Astrocyte of the cerebellum (primary cell): Measurements from ENCODE around the gene PPP1R10.
A peak's percentile ranks its signal among the peaks of the same experiment; 100 is the strongest.

Experiments used
- DNase-seq: peaks from one replicate; pipeline ENCODE4 v3.0.0-alpha.2; 2011; ENCODE audit warnings: low read depth
- H3K4me3 ChIP-seq: 2 replicates; pipeline ENCODE4 v1.5.1; 2011; ENCODE audit warnings: mild to moderate bottlenecking, low read depth, low read length, moderate library complexity
- in situ Hi-C: cut with HindIII; loops from 2 replicates; pipeline ENCODE4 v1.10.0; 2017; ENCODE audit warnings: low sequenced_read_pairs
- TF ChIP-seq, protein P1 (sequence below): IDR thresholded peaks from 2 replicates; pipeline ENCODE4 v1.5.1; 2012; ENCODE audit warnings: low read length, low read depth, moderate library complexity, mild to moderate bottlenecking; ENCODE audit errors: missing control alignments

The PPP1R10 gene

DNA sequence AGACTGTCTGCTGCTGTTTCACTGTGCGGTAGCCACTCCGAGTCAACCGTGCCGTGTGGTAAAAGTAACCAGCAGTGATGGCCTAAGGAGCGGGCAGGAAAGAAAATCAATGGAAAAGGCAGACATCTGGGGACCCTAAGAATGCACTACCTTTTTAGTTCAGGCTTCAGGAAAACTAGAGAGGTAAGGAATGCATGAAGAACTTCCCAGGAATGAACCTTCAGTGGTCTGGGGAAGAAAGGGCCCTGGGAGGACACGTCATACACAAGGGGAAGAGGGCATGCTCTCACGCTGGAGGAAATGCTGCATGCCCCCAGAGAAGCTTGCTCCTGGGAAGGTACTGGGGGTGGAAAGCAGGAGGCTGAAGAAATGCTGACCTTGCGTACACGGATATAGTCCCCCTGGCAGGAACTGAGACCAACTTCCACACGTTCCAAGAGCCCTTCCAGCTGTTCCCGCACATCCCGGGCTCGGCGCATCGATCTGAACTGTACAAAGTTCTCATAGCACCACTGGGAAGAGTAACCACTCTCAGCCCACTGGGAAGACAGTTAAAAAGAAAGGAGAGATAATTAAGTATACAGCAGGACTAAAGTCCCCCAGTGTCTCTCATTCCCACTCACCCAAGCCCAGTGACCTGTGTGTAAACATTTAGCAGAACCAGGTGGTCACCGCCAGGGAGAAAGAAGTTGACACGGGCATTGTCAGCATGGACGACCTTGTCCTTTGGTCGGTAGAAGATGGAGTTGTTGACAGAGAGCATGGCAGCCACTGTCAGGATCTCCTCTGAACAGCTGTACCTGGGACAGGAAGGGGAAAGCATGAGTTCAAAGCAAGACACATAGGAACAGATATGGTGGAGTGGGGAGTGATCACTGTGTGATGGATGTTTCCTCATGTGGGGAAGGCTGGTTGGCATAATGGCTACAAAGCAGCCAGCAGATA, 38.0 kb upstream of the PPP1R10 start:
- in situ Hi-C loops = no loop called here
- H3K4me3 ChIP-seq = no peak overlapping the region
- no peak for DNase-seq
- TF ChIP-seq, protein P1, sequence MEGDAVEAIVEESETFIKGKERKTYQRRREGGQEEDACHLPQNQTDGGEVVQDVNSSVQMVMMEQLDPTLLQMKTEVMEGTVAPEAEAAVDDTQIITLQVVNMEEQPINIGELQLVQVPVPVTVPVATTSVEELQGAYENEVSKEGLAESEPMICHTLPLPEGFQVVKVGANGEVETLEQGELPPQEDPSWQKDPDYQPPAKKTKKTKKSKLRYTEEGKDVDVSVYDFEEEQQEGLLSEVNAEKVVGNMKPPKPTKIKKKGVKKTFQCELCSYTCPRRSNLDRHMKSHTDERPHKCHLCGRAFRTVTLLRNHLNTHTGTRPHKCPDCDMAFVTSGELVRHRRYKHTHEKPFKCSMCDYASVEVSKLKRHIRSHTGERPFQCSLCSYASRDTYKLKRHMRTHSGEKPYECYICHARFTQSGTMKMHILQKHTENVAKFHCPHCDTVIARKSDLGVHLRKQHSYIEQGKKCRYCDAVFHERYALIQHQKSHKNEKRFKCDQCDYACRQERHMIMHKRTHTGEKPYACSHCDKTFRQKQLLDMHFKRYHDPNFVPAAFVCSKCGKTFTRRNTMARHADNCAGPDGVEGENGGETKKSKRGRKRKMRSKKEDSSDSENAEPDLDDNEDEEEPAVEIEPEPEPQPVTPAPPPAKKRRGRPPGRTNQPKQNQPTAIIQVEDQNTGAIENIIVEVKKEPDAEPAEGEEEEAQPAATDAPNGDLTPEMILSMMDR = no peak

DNA sequence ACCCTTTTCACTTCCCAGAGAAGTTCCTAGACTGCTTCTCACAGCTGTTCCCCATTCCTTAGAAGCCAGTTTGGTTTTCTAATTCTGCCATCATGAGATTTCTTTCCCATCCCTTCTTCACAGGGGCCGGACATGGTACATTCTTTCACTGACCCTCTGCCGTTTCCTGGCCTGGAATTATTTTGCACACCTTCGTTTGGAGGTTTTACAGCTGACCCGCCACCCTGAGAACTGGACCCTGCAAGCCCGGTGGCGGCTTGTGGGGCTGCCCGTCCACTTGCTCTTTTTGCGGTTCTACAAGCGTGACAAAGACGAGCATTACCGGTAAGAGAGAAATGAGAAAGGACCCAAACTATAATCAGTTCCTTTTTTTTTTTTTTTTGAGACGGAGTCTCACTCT, 34.1 kb upstream of the PPP1R10 start:
- DNase-seq = no peak
- TF ChIP-seq, protein P1 = no peak
- in situ Hi-C loops = no loop called here
- no peak overlapping the region for H3K4me3 ChIP-seq

DNA sequence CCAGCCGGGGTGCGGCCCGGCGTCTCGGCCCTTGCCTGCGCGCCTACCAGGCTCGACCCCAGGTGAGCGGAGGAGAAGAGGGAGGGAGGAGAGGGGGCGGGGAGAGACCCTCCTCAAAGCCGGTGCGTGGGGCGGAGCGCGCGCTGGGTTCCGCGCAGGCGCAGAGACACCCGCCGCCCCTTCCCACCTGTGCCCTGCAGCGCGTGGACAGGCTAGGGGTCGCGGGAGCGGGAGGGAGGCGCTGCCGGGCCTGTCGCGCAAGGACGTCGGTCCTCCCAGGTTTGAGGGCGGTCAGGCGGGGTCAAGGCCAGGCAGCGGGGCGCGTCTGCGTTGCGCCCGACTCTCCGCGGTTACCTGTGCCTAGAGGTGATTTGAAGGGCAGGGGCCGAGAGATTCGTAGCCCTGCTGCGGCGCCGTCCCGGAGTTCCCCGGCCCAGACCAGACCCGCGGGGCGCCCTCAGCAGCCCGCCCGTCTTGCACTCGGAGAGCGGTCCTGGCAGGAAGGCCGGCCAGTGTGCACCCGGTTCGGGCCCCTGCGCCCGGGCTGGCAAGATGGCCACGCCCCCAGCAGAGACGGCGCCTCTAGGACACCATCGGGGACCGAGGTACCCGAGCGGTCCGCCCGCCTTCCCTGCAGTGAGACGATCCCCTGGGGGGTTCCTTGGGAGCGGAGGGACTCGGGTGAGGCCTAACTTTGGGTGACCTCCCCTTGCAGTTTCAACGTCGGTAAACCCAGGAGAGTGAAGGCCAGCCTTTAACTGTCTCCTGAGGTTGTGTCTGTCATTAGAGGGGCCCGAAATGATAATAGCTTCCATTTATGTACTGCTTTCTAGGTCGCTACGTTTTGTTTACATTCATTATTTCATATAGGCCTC, 30.4 kb upstream of the PPP1R10 start:
- in situ Hi-C loops = no loop called here
- TF ChIP-seq, protein P1 = no peak
- DNase-seq = no peak
- peak overlapping the region; percentile 95 for H3K4me3 ChIP-seq

DNA sequence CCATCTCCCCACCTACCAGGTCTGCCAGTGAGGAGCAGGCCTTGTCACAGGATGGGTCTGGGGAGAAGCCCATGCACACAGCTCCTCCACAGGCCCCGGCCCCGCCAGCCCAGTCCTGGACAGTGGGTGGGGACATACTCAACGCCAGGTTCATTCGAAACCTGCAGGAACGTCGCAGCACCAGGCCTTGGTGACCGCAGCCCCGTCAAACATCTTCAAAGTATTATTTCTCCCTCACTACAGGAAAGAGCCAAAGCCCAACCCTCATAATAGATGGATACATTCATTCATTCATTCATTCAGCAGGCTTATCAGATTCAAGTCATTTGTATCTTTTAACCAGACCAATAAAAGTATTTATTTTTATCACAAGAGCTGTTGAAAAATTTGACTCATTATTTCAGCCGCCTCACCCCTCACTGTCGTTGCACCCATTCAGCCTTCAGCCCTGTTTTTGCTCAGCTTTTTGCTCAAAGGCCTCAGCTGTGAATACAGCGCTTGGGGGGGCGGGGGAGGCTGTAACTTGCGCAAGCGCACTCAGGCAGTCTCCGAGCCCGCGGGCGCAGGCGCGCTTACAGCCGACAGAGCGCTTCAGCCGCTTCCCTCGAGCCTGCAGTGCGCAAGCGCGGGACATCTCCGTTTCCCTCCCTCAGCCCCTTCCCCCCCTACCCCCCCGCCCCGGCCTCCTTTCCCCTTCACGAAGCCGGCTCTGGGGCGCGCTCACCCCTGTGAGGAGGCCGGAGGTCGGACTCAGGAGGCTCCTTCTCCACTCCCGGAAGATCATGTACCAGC, 29.6 kb upstream of the PPP1R10 start, which contains the start of gene C6orf136:
TSS of gene C6orf136 (plus strand) at position 684 of the 792 bp plus-strand sequence. CDS start at position 783, 99 bp downstream.
- DNase-seq = peak; percentile 81
- in situ Hi-C loops = no loop called here
- peak within 1 kb of the TSS; percentile 95 for H3K4me3 ChIP-seq
- TF ChIP-seq, protein P1 = no peak

DNA sequence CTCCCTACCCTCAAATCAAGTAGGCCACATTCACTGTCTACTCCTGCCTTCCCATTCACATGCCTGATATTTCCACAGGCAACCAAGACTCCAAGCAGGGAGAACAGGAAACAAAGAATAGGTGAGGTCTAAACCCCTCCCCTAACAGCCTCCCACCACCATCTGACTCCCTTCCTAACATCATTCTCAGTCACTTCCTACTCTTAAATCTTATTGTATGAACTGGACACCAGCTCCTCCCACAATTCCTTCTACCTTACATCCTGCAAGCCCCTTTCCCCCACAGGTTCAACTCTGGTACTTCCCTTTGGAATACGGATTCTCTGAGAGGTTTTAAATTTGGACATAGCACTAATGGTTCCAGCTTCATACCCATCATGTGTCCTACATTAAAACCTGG, 28.9 kb upstream of the PPP1R10 start:
- H3K4me3 ChIP-seq = no peak overlapping the region
- in situ Hi-C loops = no loop called here
- no peak for DNase-seq
- TF ChIP-seq, protein P1 = no peak

DNA sequence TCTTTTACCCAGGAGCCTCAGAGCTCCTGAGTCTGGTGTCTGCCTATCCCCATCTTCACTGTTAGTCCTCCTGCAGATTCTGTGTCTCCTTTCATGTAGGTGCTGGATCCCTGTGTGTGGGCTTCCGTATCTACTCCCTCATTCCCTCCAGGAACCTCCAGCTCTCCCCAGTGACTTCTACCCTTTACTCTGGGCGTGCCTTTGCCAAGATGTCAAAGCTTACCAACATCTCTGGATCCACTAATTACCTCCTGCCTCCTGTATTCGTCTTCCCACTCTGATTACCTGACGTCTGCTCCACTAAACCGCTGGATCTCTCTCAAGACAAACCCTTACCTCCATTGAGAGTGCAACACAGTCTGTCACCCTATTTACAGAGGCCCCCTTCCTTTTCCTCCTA, 27.7 kb upstream of the PPP1R10 start:
- TF ChIP-seq, protein P1 = no peak
- H3K4me3 ChIP-seq = no peak overlapping the region
- DNase-seq = no peak
- in situ Hi-C loops = no loop called here
